Subcutaneous adipose tissue (tissue), 4 donors: Measurements from ENCODE around the gene C5orf63. TPM values are rescaled to one million over a fixed set of nuclear protein-coding genes. Genes with fewer than 3 reads are reported as not detected.

Experiments used
- CTCF ChIP-seq: fragments of 450-650 bp; IDR thresholded peaks from one replicate; pipeline ENCODE4 v1.5.1; 2016; ENCODE audit warnings: low read depth, mild to moderate bottlenecking, control low read depth, antibody characterized with exemption, moderate library complexity
- total RNA-seq, 4 donors: library from RNA; depleted of rRNA; stranded (reverse); fragments of >200 nt; gene quantifications; one replicate each; pipeline ENCODE4 v1.1.0, GENCODE V29; 2016

The C5orf63 gene
- total RNA-seq, 4 donors from 2014 or later = 2.1 to 4.7 (median 2.5) TPM

GRCh38 chr5:127010362-127010761, 62.9 kb downstream of the C5orf63 start:
- TF ChIP-seq CTCF = no peak

DNA sequence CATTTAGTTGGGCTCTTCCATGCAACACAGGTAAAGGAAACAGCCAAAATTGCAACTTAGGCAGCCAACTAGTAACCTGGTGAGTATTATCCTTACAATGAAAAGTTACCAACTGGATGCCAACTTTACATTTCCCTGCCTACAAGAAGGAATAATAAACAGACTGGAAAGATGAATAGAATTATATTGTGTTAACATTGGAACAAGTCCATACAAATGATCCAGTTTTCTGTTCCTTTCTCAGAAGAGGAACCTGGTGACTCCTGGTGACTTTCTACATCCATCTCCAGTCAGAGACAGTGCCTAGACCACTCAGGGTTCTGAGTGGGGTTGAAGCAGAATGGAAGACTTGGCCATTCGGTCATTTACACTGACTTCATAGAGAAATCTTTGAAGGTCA, 63.5 kb downstream of the C5orf63 start:
- no peak for TF ChIP-seq CTCF

- no peak for TF ChIP-seq CTCF
Observed at GRCh38 chr5:127008300-127008975, 64.9 kb downstream of the C5orf63 start.

DNA sequence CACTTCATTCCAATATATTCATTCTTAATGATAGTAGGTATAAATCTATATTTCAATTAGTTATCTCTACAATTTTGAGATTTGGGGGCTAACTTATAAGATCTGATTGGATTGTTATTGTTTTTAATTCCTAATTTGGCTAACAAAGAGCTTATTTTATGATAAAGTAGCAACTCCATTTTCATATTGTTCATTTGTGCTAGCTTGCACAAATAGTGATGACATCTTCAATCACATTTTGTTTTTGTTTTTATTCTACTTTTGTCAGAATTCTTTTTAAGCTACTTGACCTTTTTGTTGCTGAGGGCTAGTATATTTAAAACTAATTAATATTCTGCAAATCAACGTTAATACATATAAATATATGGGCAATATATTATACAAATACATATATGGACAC, 65.8 kb downstream of the C5orf63 start:
- TF ChIP-seq CTCF = no peak

GRCh38 chr5:127006744-127007143, 66.6 kb downstream of the C5orf63 start:
- no peak for TF ChIP-seq CTCF

- no peak for TF ChIP-seq CTCF
Observed at GRCh38 chr5:127004721-127005120, 68.6 kb downstream of the C5orf63 start.

DNA sequence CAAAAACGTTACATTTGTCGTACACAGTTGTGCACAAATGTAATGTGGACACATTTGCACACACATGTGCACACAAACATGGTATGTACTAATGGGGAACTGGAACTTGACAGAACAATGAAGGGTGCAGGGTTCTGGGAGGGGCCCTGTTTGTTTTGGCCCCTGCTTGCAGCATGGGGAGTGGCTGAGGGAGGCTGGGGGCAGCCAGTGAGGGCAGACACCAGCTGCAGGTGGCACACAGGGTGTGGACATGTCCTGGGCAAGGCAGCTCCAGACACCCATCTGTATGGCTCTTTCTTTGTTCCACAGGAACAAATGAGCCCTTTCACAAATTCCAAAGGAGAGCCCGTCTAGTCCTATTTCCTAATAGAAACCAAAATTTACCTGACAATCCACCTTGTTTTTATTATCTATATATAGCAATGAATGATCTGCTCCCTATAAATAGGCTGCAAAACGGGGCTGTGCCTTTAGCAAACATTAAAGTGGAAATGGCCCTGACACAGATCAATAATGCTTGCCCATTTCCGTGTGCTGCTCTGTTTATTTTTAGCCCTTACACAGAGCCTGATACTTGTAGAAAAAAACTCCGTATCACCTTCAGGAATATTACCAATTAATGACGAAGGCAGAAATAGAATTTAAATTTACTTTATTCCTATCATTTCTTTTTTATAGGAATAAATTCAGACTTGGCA, 69.4 kb downstream of the C5orf63 start:
- TF ChIP-seq CTCF = no peak
